Measurements from ENCODE around the gene KCNK10. TPM values are rescaled to one million over a fixed set of nuclear protein-coding genes. Genes with fewer than 3 reads are reported as not detected.

The KCNK10 gene
- total RNA-seq: under 1 TPM in 1 of 4 donors, not detected in 3; 0.17 TPM

GRCh38 chr14:88323086-88323522 lies at the start of gene KCNK10:
Gene KCNK10 (minus strand): TSS chr14:88323269. CDS start chr14:88322798, 471 bp downstream.
- no peaks in the 10 kb centered on the region for H3K36me3 ChIP-seq
- H3K4me3 ChIP-seq: peak within 1 kb of the TSS; percentile 28 to 46 (median 36)
- peaks cover 0 to 85% (median 20%) of the 10 kb centered on the region in 4 donors for H3K27me3 ChIP-seq
- peaks cover 7 to 32% (median 24%) of the 10 kb centered on the region in 4 donors for H3K4me1 ChIP-seq
- intact Hi-C loops (cut with DNase I): no loop called here
- DNase-seq (ENCODE audit: extremely low spot score): no peak
- H3K9me3 ChIP-seq: no peaks in the 10 kb centered on the region
- H3K27ac ChIP-seq (replicated peaks in 1 of 4): no peak within 1 kb of the TSS
- TF ChIP-seq CTCF (IDR thresholded peaks at IDR 0.05) (no peak), EP300 (IDR thresholded peaks at IDR 0.05) (no peak), POLR2AphosphoS5 (IDR thresholded peaks at IDR 0.05) (no peak), POLR2A (IDR thresholded peaks at IDR 0.05; ENCODE audit: low read depth) (no peak)
- 0% methylated on average over 7 of the region's 52 CpGs for WGBS

GRCh38 chr14:88369496-88369895 lies 46.4 kb upstream of the KCNK10 start:
- H3K36me3 ChIP-seq: no peaks in the 10 kb centered on the region
- H3K9me3 ChIP-seq: no peaks in the 10 kb centered on the region
- TF ChIP-seq POLR2AphosphoS5 (IDR thresholded peaks at IDR 0.05) (no peak), EP300 (IDR thresholded peaks at IDR 0.05) (no peak), CTCF (IDR thresholded peaks at IDR 0.05) (no peak), POLR2A (IDR thresholded peaks at IDR 0.05; ENCODE audit: low read depth) (no peak)
- no peaks in the 10 kb centered on the region for H3K4me1 ChIP-seq
- no peak overlapping the region for H3K4me3 ChIP-seq
- H3K27me3 ChIP-seq: peaks cover 0 to 12% (median 0%) of the 10 kb centered on the region in 4 donors
- intact Hi-C loops (cut with DNase I): no loop called here
- 57% methylated on average over 1 of the region's 1 CpG for WGBS
- no peak overlapping the region for H3K27ac ChIP-seq (replicated peaks in 1 of 4)
- DNase-seq (ENCODE audit: extremely low spot score): no peak

- no peak for DNase-seq (ENCODE audit: extremely low spot score)
- H3K36me3 ChIP-seq: no peaks in the 10 kb centered on the region
- intact Hi-C loops (cut with DNase I): no loop called here
These were observed 41.8 kb upstream of the KCNK10 start for GRCh38 chr14:88364710-88365413.

GRCh38 chr14:88363644-88364043 lies 40.6 kb upstream of the KCNK10 start:
- Histone ChIP-seq H3K27ac (replicated peaks in 1 of 4) (no peak overlapping the region), H3K27me3 (no peaks in the 10 kb centered on the region), H3K9me3 (no peaks in the 10 kb centered on the region), H3K4me3 (no peak overlapping the region), H3K36me3 (no peaks in the 10 kb centered on the region), H3K4me1 (no peaks in the 10 kb centered on the region)
- TF ChIP-seq POLR2A (IDR thresholded peaks at IDR 0.05; ENCODE audit: low read depth): no peak
- no peak for TF ChIP-seq EP300 (IDR thresholded peaks at IDR 0.05)
- TF ChIP-seq CTCF (IDR thresholded peaks at IDR 0.05): no peak
- TF ChIP-seq POLR2AphosphoS5 (IDR thresholded peaks at IDR 0.05): no peak
- WGBS: 88% methylated on average over 4 of the region's 4 CpGs
- intact Hi-C loops (cut with DNase I): no loop called here
- no peak for DNase-seq (ENCODE audit: extremely low spot score)

More at GRCh38 chr14:88364710-88365413, 41.8 kb upstream of the KCNK10 start:
- Histone ChIP-seq H3K27ac (replicated peaks in 1 of 4) (no peak overlapping the region), H3K27me3 (peaks cover 0 to 6% (median 0%) of the 10 kb centered on the region in 4 donors), H3K4me3 (no peak overlapping the region), H3K4me1 (no peaks in the 10 kb centered on the region), H3K9me3 (no peaks in the 10 kb centered on the region)
- TF ChIP-seq CTCF (IDR thresholded peaks at IDR 0.05): no peak
- no peak for TF ChIP-seq EP300 (IDR thresholded peaks at IDR 0.05)
- no peak for TF ChIP-seq POLR2A (IDR thresholded peaks at IDR 0.05; ENCODE audit: low read depth)
- no peak for TF ChIP-seq POLR2AphosphoS5 (IDR thresholded peaks at IDR 0.05)
- WGBS: 71% methylated on average over 4 of the region's 4 CpGs
